Common myeloid progenitor, CD34-positive (primary cell): ENCODE results near the gene GYPC.
A peak's percentile ranks its signal among the peaks of the same experiment; 100 is the strongest.
"Not testable (repeated sequence)": the region's sequence is repeated elsewhere in the genome, so short reads cannot be mapped to it uniquely, and the experiment has no call there.

ENCODE experiments used
- CTCF ChIA-PET: fragments of 350-600 bp; sonication (Branson Sonifier 250); formaldehyde crosslinking; loops from one replicate; lab custom pipeline; 2021; ENCODE audit warnings: antibody characterized with exemption; lab: Charles Lee
- POLR2A ChIA-PET: fragments of 350-600 bp; sonication (Branson Sonifier 250); formaldehyde crosslinking; loops from one replicate; lab custom pipeline; 2021; ENCODE audit warnings: antibody characterized with exemption; lab: Charles Lee
- DNase-seq, 3 donors: peaks; one replicate each; pipeline versions ENCODE4 v3.0.0 to v3.0.0-alpha.2; 2013
- H3K27ac ChIP-seq, 2 experiments: 1 replicate in 1 of 2; 2 replicates in 1 of 2; pipeline ENCODE4 v1.7.0; 2013; ENCODE audit warnings: inconsistent platforms in 2 of 2, low read length in 2 of 2, mild to moderate bottlenecking in 2 of 2, low read depth in 1 of 2, moderate library complexity in 1 of 2; ENCODE audit not compliant: severe bottlenecking in 2 of 2, insufficient read depth in 1 of 2, poor library complexity in 1 of 2
- H3K27me3 ChIP-seq, 5 experiments: replicated peaks in 2 of 5; 1 replicate in 3 of 5; 2 replicates in 2 of 5; pipeline versions ENCODE4 v1.6.1 to v1.7.0; 2013; ENCODE audit warnings: low read length in 4 of 5, mild to moderate bottlenecking in 2 of 5, moderate library complexity in 2 of 5, inconsistent platforms in 1 of 5; ENCODE audit not compliant: insufficient read depth in 5 of 5, control insufficient read depth in 4 of 5
- H3K36me3 ChIP-seq, 4 experiments: 1 replicate in 2 of 4; 2 replicates in 2 of 4; pipeline versions ENCODE4 v1.6.1 to v1.7.0; 2013; ENCODE audit warnings: low read length in 3 of 4, control low read depth in 1 of 4, mild to moderate bottlenecking in 1 of 4; ENCODE audit not compliant: control insufficient read depth in 4 of 4, insufficient read depth in 4 of 4
- H3K4me1 ChIP-seq, 4 experiments: 1 replicate in 3 of 4; 2 replicates in 1 of 4; pipeline versions ENCODE4 v1.6.1 to v1.7.1; 2013; ENCODE audit warnings: low read length in 3 of 4, mild to moderate bottlenecking in 3 of 4, control low read depth in 1 of 4, inconsistent platforms in 1 of 4, moderate library complexity in 1 of 4; ENCODE audit not compliant: control insufficient read depth in 4 of 4, insufficient read depth in 4 of 4; ENCODE audit errors: control extremely low read depth in 1 of 4
- H3K4me3 ChIP-seq, 7 experiments: 1 replicate in 4 of 7; 2 replicates in 3 of 7; pipeline versions ENCODE4 v1.5.1 to v1.7.0; 2013; ENCODE audit warnings: mild to moderate bottlenecking in 7 of 7, low read length in 6 of 7, moderate library complexity in 6 of 7, inconsistent platforms in 2 of 7, low read depth in 2 of 7, control low read depth in 1 of 7; ENCODE audit not compliant: insufficient read depth in 4 of 7, control insufficient read depth in 1 of 7; ENCODE audit errors: extremely low read depth in 1 of 7
- H3K9me3 ChIP-seq, 5 experiments: 1 replicate in 4 of 5; 2 replicates in 1 of 5; pipeline versions ENCODE4 v1.6.1 to v1.7.1; 2013; ENCODE audit warnings: low read length in 4 of 5, mild to moderate bottlenecking in 2 of 5, inconsistent platforms in 1 of 5, low read depth in 1 of 5, moderate library complexity in 1 of 5; ENCODE audit not compliant: control insufficient read depth in 4 of 5, insufficient read depth in 2 of 5; ENCODE audit errors: control extremely low read depth in 1 of 5
- WGBS: methylation state at CpG from one replicate; pipeline ENCODE4 v1.1.5; 2013; ENCODE audit not compliant: insufficient coverage; 5-methylcytosine and 5-hydroxymethylcytosine counted together

GYPC gene

DNA sequence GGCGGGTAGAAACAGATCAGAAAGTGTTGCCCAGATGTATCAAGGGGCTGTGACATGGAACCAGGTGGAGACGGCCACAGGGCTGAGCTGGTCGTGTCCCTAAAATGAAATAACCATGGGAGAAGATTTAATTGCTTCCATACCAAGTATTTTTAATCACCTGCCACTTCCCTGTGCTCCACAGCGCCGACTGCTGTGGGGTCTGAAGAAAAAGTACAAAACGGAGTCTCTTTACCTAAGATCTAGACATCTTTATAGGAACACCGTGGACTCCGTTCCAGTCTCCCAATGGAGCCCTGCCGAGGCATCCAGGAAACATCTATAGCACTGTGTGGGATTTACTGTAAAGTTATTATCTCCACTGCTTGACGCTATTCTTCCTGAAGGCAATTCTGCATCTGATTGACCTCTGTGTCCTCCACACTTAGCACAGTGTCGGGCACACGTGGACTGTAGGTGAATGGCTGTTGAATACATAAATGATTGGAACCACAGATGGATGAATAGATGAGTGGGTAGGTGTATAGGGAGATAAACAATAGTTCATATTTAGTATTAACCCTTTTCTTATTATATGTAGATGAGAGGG, 21.6 kb upstream of the GYPC start:
- 29% methylated on average over 7 of the region's 12 CpGs for WGBS
- peak in 2 of 3 donors; percentile 53 to 54 for DNase-seq
- H3K9me3 ChIP-seq = no peaks in the 10 kb centered on the region
- no peak overlapping the region for H3K4me3 ChIP-seq
- peaks cover 0 to 9% (median 3%) of the 10 kb centered on the region in 4 experiments for H3K4me1 ChIP-seq
- H3K27ac ChIP-seq = no peak overlapping the region
- POLR2A ChIA-PET = no interaction called here
- H3K27me3 ChIP-seq = no peaks in the 10 kb centered on the region
- CTCF ChIA-PET = interaction anchor here (1.1 to 2.6 kb wide), 6 partner anchors 9 to 159 kb away, joined by 3 to 10 read pairs (median 4); no protein-coding TSS in a partner anchor
- no peaks in the 10 kb centered on the region for H3K36me3 ChIP-seq

DNA sequence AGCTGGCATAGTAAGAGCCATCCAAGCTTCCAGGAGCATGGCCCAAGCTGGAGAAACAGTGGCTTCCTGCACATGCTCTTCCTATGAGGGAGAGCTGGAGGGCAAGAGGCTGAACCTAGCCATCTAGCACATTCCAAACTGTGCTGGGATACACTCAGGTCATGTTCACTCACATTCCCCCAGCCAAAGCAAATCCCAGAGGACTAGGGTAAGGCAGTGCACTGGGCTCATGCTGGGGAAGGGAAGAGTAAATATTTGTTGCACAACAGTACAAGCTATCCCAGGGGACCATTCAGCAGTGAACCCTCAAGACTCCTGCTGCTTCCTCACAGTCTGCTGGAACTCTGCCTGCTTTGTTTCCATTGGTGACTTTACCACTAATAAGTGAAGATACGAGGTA, 20.7 kb upstream of the GYPC start:
- Histone ChIP-seq H3K27ac (no peak overlapping the region), H3K27me3 (no peaks in the 10 kb centered on the region), H3K4me1 (peaks cover 0 to 9% (median 3%) of the 10 kb centered on the region in 4 experiments), H3K36me3 (no peaks in the 10 kb centered on the region), H3K4me3 (no peak overlapping the region), H3K9me3 (no peaks in the 10 kb centered on the region)
- WGBS = no CpG with 5 or more reads among the region's 1 CpG
- DNase-seq = no peak
- POLR2A ChIA-PET = no interaction called here
- CTCF ChIA-PET = interaction anchor here (0.6 to 2.6 kb wide), 9 partner anchors 8 to 160 kb away, joined by 3 to 10 read pairs (median 3); no protein-coding TSS in a partner anchor

DNA sequence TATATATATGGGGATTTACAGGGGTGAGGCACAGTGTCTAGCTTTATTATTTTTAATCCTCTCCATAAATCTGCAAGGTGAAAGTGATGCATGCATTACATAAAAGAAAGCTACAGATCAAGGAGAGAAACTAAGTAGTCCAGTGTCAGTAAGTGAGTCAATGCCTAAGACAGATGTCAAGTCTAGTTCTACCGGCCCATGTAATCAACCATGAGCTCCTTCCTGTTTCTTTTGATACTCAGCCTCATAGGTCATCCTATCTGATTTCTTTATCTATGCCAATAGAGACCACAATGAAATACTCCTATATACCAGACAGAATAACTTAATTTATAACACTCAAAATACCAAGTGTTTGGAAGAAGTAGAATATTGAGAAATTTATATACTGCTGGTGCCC, 20.2 kb upstream of the GYPC start:
- POLR2A ChIA-PET = no interaction called here

DNA sequence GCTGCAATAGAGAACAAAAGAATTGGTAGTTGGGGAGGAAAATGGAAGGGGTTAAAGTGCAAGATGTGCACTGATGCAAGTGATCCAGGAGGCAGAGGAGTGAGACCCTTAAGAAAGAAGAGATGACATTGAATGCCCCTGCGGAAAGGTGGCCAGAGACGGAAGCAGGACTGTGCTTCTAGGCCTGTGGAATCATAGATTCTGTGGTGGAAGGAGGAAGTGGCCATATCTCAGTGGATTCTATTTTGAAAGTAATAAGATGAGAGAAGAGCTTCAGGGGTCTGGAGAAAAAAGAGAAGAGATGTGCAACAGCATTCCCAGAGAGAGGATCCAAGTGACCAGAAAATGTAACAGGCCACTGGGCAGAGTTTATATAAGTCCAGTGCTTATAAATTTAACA, 18.6 kb upstream of the GYPC start:
- 17% methylated on average over 2 of the region's 2 CpGs for WGBS
- POLR2A ChIA-PET = no interaction called here
- H3K9me3 ChIP-seq = no peaks in the 10 kb centered on the region

More for the DNA sequence above, 20.2 kb upstream of the GYPC start:
- Histone ChIP-seq H3K4me1 (peaks cover 0 to 9% (median 3%) of the 10 kb centered on the region in 4 experiments), H3K27ac (no peak overlapping the region), H3K27me3 (no peaks in the 10 kb centered on the region), H3K4me3 (no peak overlapping the region), H3K9me3 (no peaks in the 10 kb centered on the region), H3K36me3 (no peaks in the 10 kb centered on the region)
- no peak for DNase-seq
- WGBS = 64% methylated on average over 1 of the region's 1 CpG
- CTCF ChIA-PET = interaction anchor here (0.6 to 2.6 kb wide), 6 partner anchors 7 to 108 kb away, joined by 3 to 10 read pairs (median 3); no protein-coding TSS in a partner anchor

DNA sequence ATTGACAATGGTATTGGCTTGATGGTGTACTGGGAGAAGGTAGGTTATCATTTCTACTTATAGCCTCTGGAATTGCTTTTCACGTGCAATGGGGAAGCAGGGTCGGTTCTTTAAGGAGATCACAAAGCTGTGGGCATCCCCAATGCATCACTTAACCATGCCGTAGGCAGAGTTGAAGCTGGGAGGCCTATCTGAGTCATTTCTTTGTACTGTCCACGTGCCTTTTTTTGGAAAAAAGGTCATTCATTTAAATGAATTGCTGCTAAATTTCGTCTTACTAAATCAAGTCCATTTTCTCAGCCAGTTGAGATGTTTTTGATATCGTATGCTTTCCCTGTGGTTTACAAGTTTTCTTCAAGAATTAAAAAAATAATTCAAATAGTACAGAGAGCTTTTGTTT, 17.2 kb upstream of the GYPC start:
- 98% methylated on average over 4 of the region's 6 CpGs for WGBS
- no peak overlapping the region for H3K4me3 ChIP-seq
- H3K27me3 ChIP-seq = no peaks in the 10 kb centered on the region
- ChIA-PET CTCF (no interaction called here), POLR2A (no interaction called here)
- no peaks in the 10 kb centered on the region for H3K36me3 ChIP-seq
- H3K9me3 ChIP-seq = no peaks in the 10 kb centered on the region
- DNase-seq = no peak
- no peak overlapping the region for H3K27ac ChIP-seq
- peaks cover 0 to 9% (median 2%) of the 10 kb centered on the region in 4 experiments for H3K4me1 ChIP-seq

More for the DNA sequence above, 18.6 kb upstream of the GYPC start:
- peaks cover 0 to 9% (median 3%) of the 10 kb centered on the region in 4 experiments for H3K4me1 ChIP-seq
- H3K27ac ChIP-seq = no peak overlapping the region
- H3K4me3 ChIP-seq = no peak overlapping the region
- no peaks in the 10 kb centered on the region for H3K27me3 ChIP-seq
- CTCF ChIA-PET = interaction anchor here (1.2 kb wide), 1 partner anchor 109 kb away, joined by 3 read pairs; no protein-coding TSS in a partner anchor
- peak in 2 of 3 donors; percentile 13 to 51 for DNase-seq
- H3K36me3 ChIP-seq = no peaks in the 10 kb centered on the region

DNA sequence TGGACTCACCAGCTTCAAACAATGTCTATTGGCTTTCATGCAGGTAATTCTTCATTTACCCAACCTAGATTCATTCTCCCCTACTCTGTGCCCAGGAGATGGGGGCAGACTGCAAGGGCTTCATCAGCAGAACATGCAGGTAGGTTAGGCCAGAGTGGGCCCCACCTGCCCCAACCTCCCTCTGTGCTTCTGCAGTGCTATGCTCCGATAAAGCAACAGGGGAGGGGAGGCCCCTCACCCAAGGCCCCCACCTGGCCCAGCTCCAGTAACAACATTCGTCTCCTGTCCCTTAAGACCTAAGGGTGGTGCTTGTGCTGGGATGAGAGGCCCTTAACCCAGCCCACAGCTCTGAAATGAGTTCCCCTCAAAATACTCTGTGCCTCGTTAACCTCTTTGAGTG, 16.7 kb upstream of the GYPC start:
- peaks cover 0 to 11% (median 6%) of the 10 kb centered on the region in 4 experiments for H3K4me1 ChIP-seq
- no peaks in the 10 kb centered on the region for H3K27me3 ChIP-seq
- DNase-seq = no peak
- H3K27ac ChIP-seq = no peak overlapping the region
- 100% methylated on average over 2 of the region's 3 CpGs for WGBS
- peaks cover 0 to 4% (median 0%) of the 10 kb centered on the region in 5 experiments for H3K9me3 ChIP-seq
- CTCF ChIA-PET = no interaction called here
- H3K4me3 ChIP-seq = no peak overlapping the region
- H3K36me3 ChIP-seq = no peaks in the 10 kb centered on the region
- POLR2A ChIA-PET = no interaction called here

DNA sequence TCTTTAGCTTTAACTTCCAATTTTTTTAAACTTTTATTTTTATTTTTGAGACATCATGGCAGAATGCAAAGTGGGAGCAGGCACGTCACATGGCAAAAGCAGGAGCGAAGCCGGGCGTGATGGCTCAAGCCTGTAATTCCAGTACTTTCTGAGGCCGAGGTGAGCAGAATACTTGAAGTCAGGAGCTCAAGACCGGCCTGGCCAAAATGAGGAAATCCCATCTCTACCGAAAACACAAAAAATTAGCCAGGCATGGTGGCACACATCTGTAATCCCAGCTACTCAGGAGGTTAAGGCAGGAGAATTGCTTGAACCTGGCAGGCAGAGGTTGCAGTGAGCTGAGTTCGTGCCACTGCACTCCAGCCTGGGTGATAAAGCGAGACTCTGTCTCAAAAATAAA, 14.7 kb upstream of the GYPC start:
- H3K27me3 ChIP-seq, DNase-seq, H3K4me3 ChIP-seq, H3K27ac ChIP-seq, POLR2A ChIA-PET, H3K36me3 ChIP-seq, H3K9me3 ChIP-seq: not testable (repeated sequence)
- CTCF ChIA-PET = interaction anchor here (0.8 to 1.3 kb wide), 3 partner anchors 11 to 18 kb away, joined by 3 to 5 read pairs (median 3); no protein-coding TSS in a partner anchor
- 92% methylated on average over 7 of the region's 9 CpGs for WGBS
- peaks cover 0 to 18% (median 11%) of the 10 kb centered on the region in 4 experiments for H3K4me1 ChIP-seq
